ENCODE results near the gene BRD2.

DNA sequence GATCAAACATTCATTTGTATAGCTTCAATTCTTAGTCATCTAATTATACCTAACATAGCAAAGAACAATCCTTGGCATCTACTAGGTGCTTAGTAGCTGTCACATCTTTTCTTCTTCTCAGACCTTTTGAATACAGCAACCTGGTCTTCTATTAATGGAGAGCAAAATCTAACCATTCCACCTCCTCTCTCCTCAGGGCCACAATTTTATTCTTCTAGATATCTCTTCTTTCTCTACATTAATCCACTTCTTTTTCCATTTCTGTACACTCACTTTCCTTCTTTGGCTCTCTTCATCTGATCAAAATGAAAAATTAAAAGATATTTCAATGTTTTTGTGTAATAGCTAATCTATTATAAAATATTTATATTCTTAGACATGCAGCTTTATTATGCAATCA, 50.0 kb downstream of the BRD2 start:
- TF ChIP-seq, protein P1, sequence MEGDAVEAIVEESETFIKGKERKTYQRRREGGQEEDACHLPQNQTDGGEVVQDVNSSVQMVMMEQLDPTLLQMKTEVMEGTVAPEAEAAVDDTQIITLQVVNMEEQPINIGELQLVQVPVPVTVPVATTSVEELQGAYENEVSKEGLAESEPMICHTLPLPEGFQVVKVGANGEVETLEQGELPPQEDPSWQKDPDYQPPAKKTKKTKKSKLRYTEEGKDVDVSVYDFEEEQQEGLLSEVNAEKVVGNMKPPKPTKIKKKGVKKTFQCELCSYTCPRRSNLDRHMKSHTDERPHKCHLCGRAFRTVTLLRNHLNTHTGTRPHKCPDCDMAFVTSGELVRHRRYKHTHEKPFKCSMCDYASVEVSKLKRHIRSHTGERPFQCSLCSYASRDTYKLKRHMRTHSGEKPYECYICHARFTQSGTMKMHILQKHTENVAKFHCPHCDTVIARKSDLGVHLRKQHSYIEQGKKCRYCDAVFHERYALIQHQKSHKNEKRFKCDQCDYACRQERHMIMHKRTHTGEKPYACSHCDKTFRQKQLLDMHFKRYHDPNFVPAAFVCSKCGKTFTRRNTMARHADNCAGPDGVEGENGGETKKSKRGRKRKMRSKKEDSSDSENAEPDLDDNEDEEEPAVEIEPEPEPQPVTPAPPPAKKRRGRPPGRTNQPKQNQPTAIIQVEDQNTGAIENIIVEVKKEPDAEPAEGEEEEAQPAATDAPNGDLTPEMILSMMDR (conservative IDR thresholded peaks at IDR 0.05) = no peak
- no peak for TF ChIP-seq EZH2 (IDR thresholded peaks at IDR 0.05; ENCODE audit: low read depth)

All from PC-9 (cell line).